Measurements from ENCODE around the gene ASB11. TPM values are rescaled to one million over a fixed set of nuclear protein-coding genes. Genes with fewer than 3 reads are reported as not detected.

The ASB11 gene
- total RNA-seq, 2 donors from 2014 or later, result not detected

DNA sequence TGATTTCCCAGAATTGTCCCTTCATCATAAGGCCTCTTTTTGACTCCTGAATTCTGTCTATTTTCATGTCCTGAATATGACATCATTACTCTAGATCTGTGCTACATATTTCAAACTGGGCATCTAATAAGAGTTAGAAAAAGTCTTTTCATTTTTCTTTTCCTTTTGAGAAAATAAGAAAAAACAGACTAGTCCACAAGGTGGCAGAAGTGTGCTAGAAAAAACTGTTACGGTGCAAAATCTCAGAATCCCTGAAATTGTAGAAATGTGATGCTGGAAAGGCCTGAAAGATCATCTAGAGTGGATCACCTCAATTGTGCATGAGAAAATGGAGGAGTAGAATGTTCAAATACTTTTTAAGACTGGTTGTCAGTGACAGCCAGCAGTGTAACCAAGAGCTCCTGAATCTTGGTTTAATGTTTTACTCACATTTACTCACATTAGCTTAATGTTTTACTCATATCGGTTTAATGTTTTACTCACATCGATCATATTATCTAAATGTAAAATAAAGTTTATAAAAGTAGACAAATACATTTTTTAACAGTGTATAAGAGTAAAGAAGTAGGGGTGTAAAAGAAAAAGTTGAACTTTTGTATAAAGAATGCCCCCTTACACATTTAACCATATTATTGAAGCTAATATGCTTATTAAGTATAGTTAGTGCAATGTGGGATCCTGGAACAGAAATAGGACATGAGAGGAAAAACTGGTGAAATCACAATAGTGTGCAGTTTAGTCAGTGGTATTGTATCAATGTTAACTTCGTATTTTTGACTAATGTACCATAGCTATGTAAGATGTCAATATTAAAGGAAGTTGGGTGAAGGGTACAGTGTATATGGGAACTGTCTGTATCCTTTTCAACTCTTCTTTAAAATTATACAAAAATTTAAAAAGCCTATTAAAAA is 15.2 kb downstream of the ASB11 start:
- H3K27ac ChIP-seq (ENCODE audit: low read depth, low read length), result no peak overlapping the region
- Mint-ChIP-seq H3K27me3 (ENCODE audit: insufficient read depth) (no peaks in the 10 kb centered on the region), H3K9me3 (no peaks in the 10 kb centered on the region), H3K36me3 (ENCODE audit: low read depth) (no peaks in the 10 kb centered on the region), H3K27ac (no peak overlapping the region), H3K4me1 (no peaks in the 10 kb centered on the region), H3K4me3 (no peak overlapping the region)
- H3K4me3 ChIP-seq (ENCODE audit: low read length), result no peak overlapping the region
- H3K27me3 ChIP-seq (ENCODE audit: control insufficient read depth, insufficient read depth, low read length, poor library complexity, severe bottlenecking), result no peaks in the 10 kb centered on the region
- H3K4me1 ChIP-seq (ENCODE audit: control insufficient read depth, insufficient read depth, low read length), result no peaks in the 10 kb centered on the region
- WGBS, 2 experiments (ENCODE audit: insufficient coverage in 1 of 2, insufficient read length in 1 of 2), result 61 to 77% methylated on average over 2 of the region's 4 CpGs
- H3K9ac ChIP-seq (ENCODE audit: extremely low read depth, low read length, poor library complexity, severe bottlenecking), result no peak overlapping the region
- H3K9me3 ChIP-seq (ENCODE audit: control insufficient read depth, low read length), result no peaks in the 10 kb centered on the region
- TF ChIP-seq, protein P1, sequence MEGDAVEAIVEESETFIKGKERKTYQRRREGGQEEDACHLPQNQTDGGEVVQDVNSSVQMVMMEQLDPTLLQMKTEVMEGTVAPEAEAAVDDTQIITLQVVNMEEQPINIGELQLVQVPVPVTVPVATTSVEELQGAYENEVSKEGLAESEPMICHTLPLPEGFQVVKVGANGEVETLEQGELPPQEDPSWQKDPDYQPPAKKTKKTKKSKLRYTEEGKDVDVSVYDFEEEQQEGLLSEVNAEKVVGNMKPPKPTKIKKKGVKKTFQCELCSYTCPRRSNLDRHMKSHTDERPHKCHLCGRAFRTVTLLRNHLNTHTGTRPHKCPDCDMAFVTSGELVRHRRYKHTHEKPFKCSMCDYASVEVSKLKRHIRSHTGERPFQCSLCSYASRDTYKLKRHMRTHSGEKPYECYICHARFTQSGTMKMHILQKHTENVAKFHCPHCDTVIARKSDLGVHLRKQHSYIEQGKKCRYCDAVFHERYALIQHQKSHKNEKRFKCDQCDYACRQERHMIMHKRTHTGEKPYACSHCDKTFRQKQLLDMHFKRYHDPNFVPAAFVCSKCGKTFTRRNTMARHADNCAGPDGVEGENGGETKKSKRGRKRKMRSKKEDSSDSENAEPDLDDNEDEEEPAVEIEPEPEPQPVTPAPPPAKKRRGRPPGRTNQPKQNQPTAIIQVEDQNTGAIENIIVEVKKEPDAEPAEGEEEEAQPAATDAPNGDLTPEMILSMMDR (conservative IDR thresholded peaks at IDR 0.05), result peak; percentile 75
- no peak for DNase-seq
- H3K36me3 ChIP-seq (ENCODE audit: control insufficient read depth, insufficient read depth, low read length), result no peaks in the 10 kb centered on the region

DNA sequence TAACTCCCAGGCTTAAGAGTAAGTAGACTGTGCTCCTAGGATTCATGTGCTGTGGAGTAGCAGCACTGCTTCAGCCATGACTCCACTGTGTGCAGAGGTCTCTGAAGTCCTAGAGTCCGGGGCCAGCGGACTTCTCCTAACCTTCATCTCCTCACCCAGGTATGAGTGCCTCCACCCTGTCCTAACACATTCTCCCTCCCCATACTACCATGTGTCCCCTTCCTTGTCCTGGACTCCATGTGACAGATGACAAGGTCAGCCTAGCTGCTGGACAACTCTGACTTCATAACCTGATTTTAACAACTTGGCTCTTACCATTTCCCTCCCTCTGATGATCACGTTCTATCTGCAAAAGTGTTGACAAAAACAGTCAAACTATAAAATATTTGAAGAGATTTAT is 16.7 kb downstream of the ASB11 start:
- no peaks in the 10 kb centered on the region for H3K36me3 ChIP-seq (ENCODE audit: control insufficient read depth, insufficient read depth, low read length)
- H3K9me3 Mint-ChIP-seq, result no peaks in the 10 kb centered on the region
- no peaks in the 10 kb centered on the region for H3K36me3 Mint-ChIP-seq (ENCODE audit: low read depth)
- H3K4me3 Mint-ChIP-seq, result no peak overlapping the region
- H3K27me3 ChIP-seq (ENCODE audit: control insufficient read depth, insufficient read depth, low read length, poor library complexity, severe bottlenecking), result no peaks in the 10 kb centered on the region
- H3K9me3 ChIP-seq (ENCODE audit: control insufficient read depth, low read length), result no peaks in the 10 kb centered on the region
- H3K27me3 Mint-ChIP-seq (ENCODE audit: insufficient read depth), result no peaks in the 10 kb centered on the region
- H3K9ac ChIP-seq (ENCODE audit: extremely low read depth, low read length, poor library complexity, severe bottlenecking), result no peak overlapping the region
- H3K4me1 ChIP-seq (ENCODE audit: control insufficient read depth, insufficient read depth, low read length), result no peaks in the 10 kb centered on the region
- no peaks in the 10 kb centered on the region for H3K4me1 Mint-ChIP-seq
- TF ChIP-seq, protein P1 (conservative IDR thresholded peaks at IDR 0.05), result no peak
- no peak for DNase-seq
- no peak overlapping the region for H3K27ac ChIP-seq (ENCODE audit: low read depth, low read length)
- 85 to 100% methylated on average over 1 to 2 of the region's 3 CpGs for WGBS, 2 experiments (ENCODE audit: insufficient coverage in 1 of 2, insufficient read length in 1 of 2)
- no peak overlapping the region for H3K4me3 ChIP-seq (ENCODE audit: low read length)
- H3K27ac Mint-ChIP-seq, result no peak overlapping the region

DNA sequence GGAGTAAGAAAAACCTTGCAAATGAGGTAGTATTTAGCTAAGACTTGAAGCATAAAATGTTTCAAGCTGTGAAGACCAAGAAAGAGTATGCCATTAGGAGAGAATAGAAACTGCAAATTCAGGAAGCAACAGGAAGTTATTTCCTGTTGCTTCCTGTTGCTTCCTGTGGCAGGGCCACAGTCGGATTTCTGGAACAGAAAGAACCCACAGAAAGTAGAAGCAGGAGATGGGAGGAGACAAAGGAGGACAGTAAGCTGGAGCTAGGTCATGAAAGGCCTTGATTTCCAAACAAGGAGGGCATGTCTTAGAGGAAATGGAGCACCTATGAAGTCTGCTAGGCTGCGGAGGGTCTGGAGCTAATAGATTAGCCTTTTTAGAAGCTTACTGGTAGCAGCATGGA is 17.2 kb downstream of the ASB11 start:
- Mint-ChIP-seq H3K4me1 (no peaks in the 10 kb centered on the region), H3K9me3 (peaks cover 4% of the 10 kb centered on the region), H3K36me3 (ENCODE audit: low read depth) (no peaks in the 10 kb centered on the region), H3K27me3 (ENCODE audit: insufficient read depth) (no peaks in the 10 kb centered on the region), H3K27ac (no peak overlapping the region), H3K4me3 (no peak overlapping the region)
- Histone ChIP-seq H3K27me3 (ENCODE audit: control insufficient read depth, insufficient read depth, low read length, poor library complexity, severe bottlenecking) (no peaks in the 10 kb centered on the region), H3K9me3 (ENCODE audit: control insufficient read depth, low read length) (no peaks in the 10 kb centered on the region), H3K4me1 (ENCODE audit: control insufficient read depth, insufficient read depth, low read length) (no peaks in the 10 kb centered on the region), H3K4me3 (ENCODE audit: low read length) (no peak overlapping the region), H3K27ac (ENCODE audit: low read depth, low read length) (no peak overlapping the region), H3K9ac (ENCODE audit: extremely low read depth, low read length, poor library complexity, severe bottlenecking) (no peak overlapping the region), H3K36me3 (ENCODE audit: control insufficient read depth, insufficient read depth, low read length) (no peaks in the 10 kb centered on the region)
- TF ChIP-seq, protein P1 (conservative IDR thresholded peaks at IDR 0.05), result no peak
- no peak for DNase-seq
- 82 to 89% methylated on average over 1 to 2 of the region's 2 CpGs for WGBS, 2 experiments (ENCODE audit: insufficient coverage in 1 of 2, insufficient read length in 1 of 2)

Data from endodermal cell (in vitro differentiated cells).